GM12873 (cell line): ENCODE measurements around the gene CYP2W1.

Experiments
- TF ChIP-seq, protein P1 (sequence below): IDR thresholded peaks from 2 replicates; pipeline ENCODE4 v1.5.1; 2012; ENCODE audit warnings: low read depth, mild to moderate bottlenecking, moderate library complexity, low read length, control low read depth; ENCODE audit not compliant: insufficient read depth; ENCODE audit errors: missing control alignments

Gene CYP2W1

DNA sequence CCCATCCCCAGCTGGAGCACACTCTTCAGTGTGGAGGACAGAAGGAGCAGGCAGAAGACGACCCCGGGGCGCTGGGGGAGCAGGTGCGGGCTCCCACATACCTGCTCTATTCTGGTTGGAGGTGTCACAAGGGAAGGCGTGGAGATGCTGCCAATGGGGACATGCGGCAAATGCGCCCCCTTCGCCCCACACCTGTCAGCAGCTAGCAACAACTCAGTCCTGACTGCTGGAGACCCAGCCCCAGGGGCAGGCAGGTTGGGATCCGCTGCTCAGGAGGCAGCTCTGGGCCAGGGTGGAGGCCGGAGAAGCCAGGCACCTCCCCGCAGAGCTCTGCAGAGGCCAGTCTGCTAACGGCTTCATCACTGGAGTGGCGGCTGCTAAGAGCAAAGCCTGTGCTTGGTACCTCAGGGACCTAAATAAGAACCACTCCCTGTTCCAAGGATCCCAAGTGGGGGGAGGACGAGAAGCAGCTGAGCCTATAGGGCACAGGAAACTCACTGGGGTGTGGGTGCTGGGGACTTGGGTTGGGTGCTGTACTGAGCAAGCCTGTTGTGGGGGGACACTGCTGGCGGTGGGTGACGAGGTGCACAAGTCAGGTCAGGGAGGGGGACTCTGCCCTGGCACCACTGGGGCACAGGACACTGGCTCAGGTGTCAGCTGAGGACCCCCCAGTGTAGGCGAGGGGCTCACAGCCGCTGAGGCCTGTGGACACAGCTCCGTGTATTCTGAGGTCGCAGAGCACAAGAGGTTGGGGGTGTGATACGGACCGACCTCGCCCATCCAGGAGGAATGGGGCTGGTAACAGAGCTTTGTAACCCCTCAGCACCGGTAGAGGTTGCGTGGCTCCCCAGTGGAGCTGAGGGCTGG, 42.1 kb downstream of the CYP2W1 start:
- TF ChIP-seq, protein P1, sequence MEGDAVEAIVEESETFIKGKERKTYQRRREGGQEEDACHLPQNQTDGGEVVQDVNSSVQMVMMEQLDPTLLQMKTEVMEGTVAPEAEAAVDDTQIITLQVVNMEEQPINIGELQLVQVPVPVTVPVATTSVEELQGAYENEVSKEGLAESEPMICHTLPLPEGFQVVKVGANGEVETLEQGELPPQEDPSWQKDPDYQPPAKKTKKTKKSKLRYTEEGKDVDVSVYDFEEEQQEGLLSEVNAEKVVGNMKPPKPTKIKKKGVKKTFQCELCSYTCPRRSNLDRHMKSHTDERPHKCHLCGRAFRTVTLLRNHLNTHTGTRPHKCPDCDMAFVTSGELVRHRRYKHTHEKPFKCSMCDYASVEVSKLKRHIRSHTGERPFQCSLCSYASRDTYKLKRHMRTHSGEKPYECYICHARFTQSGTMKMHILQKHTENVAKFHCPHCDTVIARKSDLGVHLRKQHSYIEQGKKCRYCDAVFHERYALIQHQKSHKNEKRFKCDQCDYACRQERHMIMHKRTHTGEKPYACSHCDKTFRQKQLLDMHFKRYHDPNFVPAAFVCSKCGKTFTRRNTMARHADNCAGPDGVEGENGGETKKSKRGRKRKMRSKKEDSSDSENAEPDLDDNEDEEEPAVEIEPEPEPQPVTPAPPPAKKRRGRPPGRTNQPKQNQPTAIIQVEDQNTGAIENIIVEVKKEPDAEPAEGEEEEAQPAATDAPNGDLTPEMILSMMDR: no peak

DNA sequence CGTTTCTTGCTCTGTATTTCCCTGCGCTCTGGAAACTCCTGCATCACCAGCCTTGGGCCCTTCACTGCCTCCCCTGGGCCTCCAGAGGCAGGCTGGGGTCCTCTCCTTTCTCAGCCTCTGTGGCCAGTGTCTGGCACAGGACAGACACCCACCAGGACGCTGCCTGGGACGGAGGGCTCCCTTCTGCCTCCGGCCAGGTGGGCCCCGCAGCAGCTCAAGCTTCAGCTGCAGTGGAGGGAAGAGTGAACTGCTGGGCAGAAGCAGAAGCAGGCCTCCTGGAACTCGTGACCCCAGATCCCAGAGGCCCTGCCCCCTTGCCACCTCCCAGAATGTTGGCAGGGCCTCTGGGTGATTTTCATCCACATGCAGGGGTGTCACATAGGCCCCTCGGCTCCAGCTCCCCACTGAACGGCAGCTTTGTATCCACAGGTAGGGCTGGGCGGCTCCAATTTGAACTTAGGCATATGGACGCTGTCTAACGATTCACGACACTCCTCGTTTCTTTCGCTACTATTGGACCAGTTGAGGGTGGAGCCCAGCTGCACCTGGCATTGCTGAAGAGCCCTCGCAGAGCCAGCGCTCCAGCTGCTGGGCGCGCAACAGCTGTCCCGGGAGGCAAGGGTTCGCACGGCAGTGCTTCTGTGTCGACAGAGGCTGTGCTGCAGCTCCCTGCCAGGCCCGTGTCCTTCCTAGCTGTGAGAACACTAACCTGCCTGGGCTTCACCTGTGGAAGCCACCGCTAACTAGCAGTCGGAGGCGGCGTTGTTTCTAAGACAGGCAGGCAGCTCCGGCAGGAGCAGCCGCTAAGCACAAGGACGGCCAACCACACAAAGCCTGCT, 43.0 kb downstream of the CYP2W1 start:
- TF ChIP-seq, protein P1: no peak

DNA sequence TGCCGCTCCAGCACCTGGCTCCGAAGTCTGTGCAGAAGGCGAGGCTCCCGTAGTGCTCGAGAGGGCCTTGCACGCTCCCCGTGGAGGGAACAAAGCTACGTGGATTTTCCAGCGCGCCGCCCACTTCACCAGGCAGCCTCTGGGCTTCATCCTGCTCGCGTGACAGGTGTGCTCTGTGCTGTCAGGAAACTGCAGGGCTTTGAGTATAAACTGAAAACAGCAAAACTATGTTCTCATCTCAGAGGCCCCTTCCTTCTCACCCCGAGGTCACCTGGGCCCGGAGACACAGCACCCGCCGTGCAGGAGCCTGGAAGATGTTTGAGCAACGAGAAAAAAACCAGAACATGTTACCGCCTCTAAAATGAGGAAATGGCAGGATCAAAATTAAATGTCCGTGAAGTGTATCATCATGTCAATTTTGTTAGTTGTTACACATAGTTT, 43.8 kb downstream of the CYP2W1 start:
- TF ChIP-seq, protein P1: no peak

DNA sequence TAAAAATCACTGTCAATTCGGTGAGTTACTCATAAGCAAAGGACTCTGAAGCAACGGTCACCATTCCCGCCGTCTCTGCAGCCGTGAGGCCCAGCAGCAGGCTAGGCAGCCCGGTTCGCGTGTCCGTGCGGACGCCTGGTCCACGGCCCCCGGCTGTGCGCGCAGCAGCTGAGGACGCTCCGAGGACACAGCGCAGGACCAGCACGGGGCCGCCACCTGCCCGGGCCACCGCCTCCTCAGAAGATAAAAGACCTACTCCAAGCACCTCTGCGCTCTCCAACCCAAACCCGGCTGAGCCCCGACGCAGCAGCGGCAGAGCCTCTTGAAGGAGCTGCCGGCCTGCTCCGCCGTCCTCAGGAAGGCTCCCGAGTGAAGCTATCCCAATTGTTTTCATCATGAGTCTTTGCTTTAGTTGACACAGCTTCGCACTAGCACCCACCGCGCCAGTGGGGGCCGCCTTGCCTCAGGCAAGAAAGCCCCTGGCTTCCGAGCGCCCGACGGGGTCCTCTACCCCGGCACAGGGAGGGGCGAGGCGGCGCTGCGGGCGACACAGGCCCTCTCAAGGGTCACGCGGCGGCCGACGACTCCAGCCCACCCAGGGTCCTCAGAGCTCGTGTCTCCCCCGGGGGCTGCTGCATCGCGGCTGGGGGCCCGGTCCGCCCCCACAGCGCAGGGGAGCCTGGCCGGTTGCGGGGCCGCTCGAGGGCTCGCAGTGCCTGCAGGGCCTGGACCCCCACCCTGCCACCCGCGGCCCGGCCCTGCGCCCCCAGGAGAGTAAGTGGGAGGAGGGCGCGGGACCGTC, 44.5 kb downstream of the CYP2W1 start:
- TF ChIP-seq, protein P1: no peak

DNA sequence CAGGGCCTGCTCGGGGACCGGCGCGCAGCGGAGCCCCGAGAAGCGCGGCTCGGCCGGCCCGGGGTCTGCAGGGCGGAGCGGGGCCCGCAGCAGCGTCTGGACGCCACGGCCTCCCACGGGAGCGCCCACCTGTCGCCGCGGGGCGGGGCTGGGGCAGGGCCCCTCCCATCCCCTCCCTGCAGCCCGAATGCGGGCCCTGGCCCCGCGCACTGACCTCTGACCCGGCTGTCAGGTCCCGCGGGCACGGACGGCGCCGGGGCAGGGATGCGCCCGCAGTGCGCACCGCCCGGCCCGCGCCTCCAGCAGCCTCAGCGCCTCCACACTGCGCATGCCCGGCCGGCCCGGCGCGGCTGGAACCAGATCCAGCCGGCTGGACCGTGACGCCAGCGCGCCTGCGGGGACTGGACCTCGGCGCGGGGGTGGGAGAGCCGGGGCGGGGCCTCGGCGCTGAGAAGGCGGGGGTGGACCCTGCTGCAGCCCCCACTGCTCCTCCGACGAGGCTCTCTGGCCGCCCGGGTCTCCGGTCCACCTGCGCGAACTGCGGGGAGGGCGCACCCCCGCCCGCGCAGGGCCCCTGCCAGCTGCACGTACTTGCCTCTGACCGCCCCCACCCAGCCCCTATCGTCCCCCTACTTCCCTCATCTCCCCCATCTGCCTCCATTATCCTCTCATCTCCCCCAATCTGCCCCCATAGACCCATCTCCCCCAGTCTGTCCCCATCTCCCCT, 45.2 kb downstream of the CYP2W1 start:
- TF ChIP-seq, protein P1: no peak

DNA sequence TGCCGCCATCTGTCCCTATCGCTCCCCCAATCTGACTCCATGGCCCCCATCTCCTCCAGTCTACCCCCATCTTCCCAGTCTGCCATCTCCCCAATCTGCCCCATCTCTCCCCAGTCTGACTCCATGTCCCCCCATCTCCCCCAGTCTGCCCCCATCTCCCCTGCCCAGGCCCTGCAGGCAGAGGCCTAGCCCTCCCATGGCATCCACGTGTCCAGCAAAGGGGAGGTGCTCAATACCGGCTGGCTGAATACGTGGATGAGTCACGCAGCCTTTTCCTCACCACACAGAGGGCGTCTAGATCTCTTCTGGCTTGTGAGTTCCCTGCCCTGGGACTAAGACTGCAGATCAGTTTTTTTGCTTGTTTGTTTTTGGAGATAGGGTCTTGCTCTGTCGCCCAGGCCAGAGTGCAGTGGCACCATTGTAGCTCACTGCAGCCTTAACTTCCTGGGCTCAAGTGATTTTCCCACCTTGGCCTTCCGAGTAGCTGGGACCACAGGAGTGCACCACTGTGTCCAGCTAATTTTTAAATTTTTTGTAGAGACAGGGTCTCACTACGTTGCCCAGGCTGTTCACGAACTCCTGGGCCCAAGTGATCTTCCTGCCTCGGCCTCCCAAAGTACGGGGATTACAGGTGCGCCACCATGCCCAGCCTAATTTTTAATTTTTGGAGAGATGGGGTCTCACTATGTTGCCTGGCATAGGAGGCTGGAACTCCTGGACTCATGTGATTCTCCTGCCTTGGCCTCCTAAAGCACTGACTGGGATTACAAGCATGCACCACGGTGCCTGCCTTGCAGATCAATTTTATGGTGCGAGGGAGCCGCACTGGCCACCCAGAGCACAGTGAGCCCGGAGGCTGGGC, 46.0 kb downstream of the CYP2W1 start:
- TF ChIP-seq, protein P1: no peak
